ENCODE results near the gene SLC9A8.

The SLC9A8 gene

GRCh38 chr20:49919461-49919860, 106.8 kb downstream of the SLC9A8 start:
- DNase-seq = no peak

GRCh38 chr20:49924247-49924646, 111.6 kb downstream of the SLC9A8 start:
- no peak for DNase-seq

GRCh38 chr20:49925901-49926454, 113.3 kb downstream of the SLC9A8 start:
- no peak for DNase-seq

DNA sequence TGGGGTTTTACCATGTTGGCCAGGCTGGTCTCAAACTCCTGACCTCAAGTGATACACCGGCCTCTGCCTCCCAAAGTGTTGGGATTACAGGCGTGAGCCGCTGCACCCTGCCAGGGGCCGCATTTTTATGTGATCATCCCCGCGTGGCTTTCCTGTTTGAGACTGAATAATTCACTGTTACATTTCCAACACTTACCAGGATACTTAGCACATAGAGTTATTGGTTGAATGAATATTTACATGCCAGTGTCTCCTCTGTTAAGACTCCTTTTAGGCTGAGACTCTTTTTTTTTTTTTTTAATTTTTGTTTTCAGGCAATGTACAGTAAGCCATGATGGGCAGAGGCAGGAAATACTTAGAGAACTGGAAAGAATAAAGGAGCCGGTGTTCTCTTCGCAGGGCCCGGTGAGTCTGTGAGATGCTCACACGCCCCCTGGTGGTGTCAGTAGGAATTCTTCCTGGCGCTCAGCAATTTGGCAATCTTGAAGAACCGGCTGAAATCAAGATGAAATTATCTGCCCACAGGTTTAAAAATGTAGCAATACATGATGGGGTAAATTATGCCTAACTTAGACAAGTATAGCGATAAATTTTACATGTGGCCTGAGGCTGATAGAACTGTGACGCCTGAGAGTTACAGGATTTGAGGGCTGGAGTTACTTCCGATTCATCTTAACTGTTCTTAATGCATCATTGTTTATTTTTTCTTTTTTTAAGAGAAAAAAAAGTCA, 115.9 kb downstream of the SLC9A8 start:
- peak; percentile 68 for DNase-seq

DNA sequence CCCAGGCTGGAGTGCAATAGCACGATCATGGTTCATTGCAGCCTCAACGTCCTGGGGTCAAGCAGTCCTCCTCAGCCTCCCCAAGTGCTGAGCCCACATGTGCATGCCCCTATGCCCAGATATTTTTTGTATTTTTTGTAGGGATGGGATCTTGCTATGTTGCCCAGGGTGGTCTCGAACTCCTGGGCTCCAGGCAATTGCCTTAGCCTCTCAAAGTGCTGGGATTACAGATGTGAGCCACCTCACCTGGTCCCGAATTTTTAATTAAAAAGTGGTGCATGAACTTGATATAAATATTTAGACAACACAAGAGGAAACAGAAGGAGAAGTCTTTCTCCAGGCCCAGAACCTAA, 116.5 kb downstream of the SLC9A8 start:
- no peak for DNase-seq

DNA sequence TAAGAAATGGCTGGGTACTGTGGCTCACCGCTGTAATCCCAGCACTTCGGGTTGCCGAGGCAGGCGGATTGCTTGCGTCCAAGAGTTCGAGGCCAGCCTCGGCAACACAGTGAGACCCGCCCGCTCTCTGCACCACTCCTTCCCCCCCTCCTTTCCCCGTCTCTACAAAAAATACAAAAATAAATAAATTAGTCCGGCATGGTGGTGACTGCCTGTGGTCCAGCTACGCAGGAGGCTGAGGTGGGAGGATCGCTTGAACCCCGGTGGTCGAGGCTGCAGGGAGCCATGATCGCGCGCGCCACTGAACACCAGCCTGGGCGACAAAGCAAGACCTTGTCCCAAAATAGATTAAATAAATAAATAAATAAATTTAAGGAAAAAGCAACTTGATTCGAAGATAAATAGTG, 123.1 kb downstream of the SLC9A8 start:
- no peak for DNase-seq

DNA sequence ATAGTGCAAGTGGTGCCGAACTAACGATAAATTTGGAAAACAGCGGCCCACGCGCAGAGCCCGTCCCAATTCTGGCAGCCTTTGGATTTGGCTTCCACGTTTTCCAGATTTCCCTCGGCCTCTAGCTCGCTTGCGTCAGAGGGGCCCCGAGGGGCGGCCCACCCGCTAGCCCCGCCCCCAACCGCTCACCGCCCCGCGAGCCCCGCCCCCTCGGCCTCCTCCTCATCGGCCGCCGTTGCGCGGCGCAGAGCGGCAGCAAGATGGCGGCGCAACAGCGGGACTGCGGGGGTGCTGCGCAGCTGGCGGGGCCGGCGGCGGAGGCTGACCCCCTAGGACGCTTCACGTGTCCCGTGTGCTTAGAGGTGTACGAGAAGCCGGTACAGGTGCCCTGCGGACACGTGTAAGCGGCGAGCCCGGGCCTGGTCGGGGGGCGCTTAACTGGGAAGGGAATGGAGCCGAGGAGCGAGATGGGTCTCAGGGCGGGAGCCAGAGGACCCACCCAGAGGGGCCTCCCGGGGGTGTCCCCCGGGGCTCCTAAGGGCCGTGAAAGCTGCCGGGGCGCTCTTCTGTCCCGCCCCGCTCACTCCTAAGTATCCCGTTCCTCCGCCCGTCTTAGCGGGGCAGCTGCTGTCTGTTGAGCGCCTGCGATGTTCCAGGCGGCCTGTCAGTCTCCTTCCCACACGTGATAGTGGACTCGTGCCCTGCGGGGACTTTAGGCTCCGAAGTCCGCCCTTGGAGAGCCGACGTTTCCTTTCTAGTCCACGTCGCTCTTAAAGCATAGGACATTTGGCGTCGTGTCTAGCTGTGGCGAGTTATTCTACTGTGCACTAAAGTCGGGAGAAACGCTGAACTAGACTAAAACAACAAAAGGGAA, 123.8 kb downstream of the SLC9A8 start, which contains the start of gene RNF114:
TSS of gene RNF114 (plus strand) at position 245 of the 874 bp plus-strand sequence. CDS start at position 261, 16 bp downstream.
- DNase-seq = peak; percentile 89

GRCh38 chr20:49937027-49937929, 124.7 kb downstream of the SLC9A8 start:
- DNase-seq = no peak

- DNase-seq = no peak
These were observed 125.8 kb downstream of the SLC9A8 start for GRCh38 chr20:49938173-49939163.

- no peak for DNase-seq
These were observed 128.8 kb downstream of the SLC9A8 start for GRCh38 chr20:49941456-49941855.
